Ascending aorta (tissue), 2 donors: ENCODE data around the gene ADRA2C. TPM values are rescaled to one million over a fixed set of nuclear protein-coding genes. Genes with fewer than 3 reads are reported as not detected.

ENCODE experiments used
- DNase-seq, 2 donors: peaks; one replicate each; pipeline ENCODE4 v3.0.0-alpha.2; 2019; ENCODE audit warnings: low spot score in 2 of 2
- H3K27ac ChIP-seq, 2 donors: fragments of 200-600 bp; sonication (generic); one replicate each; pipeline ENCODE4 v1.5.1; 2016 to 2017; ENCODE audit warnings: mild to moderate bottlenecking in 1 of 2
- H3K27me3 ChIP-seq: fragments of 200-600 bp; sonication (generic); one replicate; pipeline ENCODE4 v1.5.1; 2017
- H3K36me3 ChIP-seq, 2 donors: fragments of 200-600 bp; sonication (generic); one replicate each; pipeline ENCODE4 v1.5.1; 2016
- H3K4me1 ChIP-seq, 2 donors: fragments of 200-600 bp; sonication (generic); one replicate each; pipeline ENCODE4 v1.5.1; 2016 to 2017; ENCODE audit warnings: mild to moderate bottlenecking in 1 of 2
- H3K4me3 ChIP-seq, 2 donors: fragments of 200-600 bp; sonication (generic); one replicate each; pipeline ENCODE4 v1.5.1; 2016 to 2017; ENCODE audit warnings: mild to moderate bottlenecking in 1 of 2
- H3K9me3 ChIP-seq, 2 donors: fragments of 200-600 bp; sonication (generic); one replicate each; pipeline ENCODE4 v1.5.1; 2016
- CTCF ChIP-seq, 3 experiments: fragments of 200-600 bp in 2 of 3; fragments of 450-650 bp in 1 of 3; sonication (generic) in 2 of 3; IDR thresholded peaks; one replicate each; pipeline ENCODE4 v1.5.1; 2016 to 2019; ENCODE audit warnings: antibody characterized with exemption in 3 of 3, mild to moderate bottlenecking in 1 of 3, moderate library complexity in 1 of 3
- intact Hi-C: fragments of 100-400 bp; cut with DNase I; formaldehyde crosslinking; loops from one replicate; pipeline ENCODE4 v1.15.1; 2023
- total RNA-seq: library from RNA; depleted of rRNA; stranded (reverse); fragments of >200 nt; gene quantifications from one replicate; pipeline ENCODE4 v1.1.0, GENCODE V29; 2016

Gene ADRA2C
- total RNA-seq, 1 donor from 2014 or later, result 46.1 TPM

- Histone ChIP-seq H3K4me3 (no peak overlapping the region), H3K27ac (no peak overlapping the region), H3K36me3 (no peaks in the 10 kb centered on the region), H3K27me3 (no peaks in the 10 kb centered on the region), H3K9me3 (no peaks in the 10 kb centered on the region), H3K4me1 (no peaks in the 10 kb centered on the region)
- DNase-seq, result no peak
- no peak for TF ChIP-seq CTCF (IDR thresholded peaks at IDR 0.05)
- intact Hi-C loops, result no loop called here
Measured at GRCh38 chr4:3779509-3779908, 13.3 kb downstream of the ADRA2C start.

GRCh38 chr4:3780347-3781171 is 14.4 kb downstream of the ADRA2C start:
- no peak for DNase-seq
- Histone ChIP-seq H3K36me3 (no peaks in the 10 kb centered on the region), H3K9me3 (no peaks in the 10 kb centered on the region), H3K27me3 (no peaks in the 10 kb centered on the region), H3K4me3 (no peak overlapping the region), H3K27ac (no peak overlapping the region), H3K4me1 (no peaks in the 10 kb centered on the region)
- intact Hi-C loops, result loop anchor here (5.0 kb wide), 1 partner anchor 213 kb away; no protein-coding TSS in a partner anchor
- no peak for TF ChIP-seq CTCF (IDR thresholded peaks at IDR 0.05)

GRCh38 chr4:3781193-3781886 is 15.2 kb downstream of the ADRA2C start:
- H3K36me3 ChIP-seq, result no peaks in the 10 kb centered on the region
- H3K4me1 ChIP-seq, result no peaks in the 10 kb centered on the region
- H3K27me3 ChIP-seq, result no peaks in the 10 kb centered on the region
- intact Hi-C loops, result loop anchor here (5.0 kb wide), 1 partner anchor 214 kb away; no protein-coding TSS in a partner anchor
- no peak overlapping the region for H3K4me3 ChIP-seq
- no peak for TF ChIP-seq CTCF (IDR thresholded peaks at IDR 0.05)
- no peak for DNase-seq
- no peaks in the 10 kb centered on the region for H3K9me3 ChIP-seq
- H3K27ac ChIP-seq, result no peak overlapping the region

- no peaks in the 10 kb centered on the region for H3K4me1 ChIP-seq
- no peak for TF ChIP-seq CTCF (IDR thresholded peaks at IDR 0.05)
- no peak for DNase-seq
- H3K4me3 ChIP-seq, result no peak overlapping the region
- H3K36me3 ChIP-seq, result no peaks in the 10 kb centered on the region
- H3K9me3 ChIP-seq, result no peaks in the 10 kb centered on the region
- intact Hi-C loops, result loop anchor here (5.0 kb wide), 1 partner anchor 215 kb away; no protein-coding TSS in a partner anchor
- H3K27me3 ChIP-seq, result no peaks in the 10 kb centered on the region
- no peak overlapping the region for H3K27ac ChIP-seq
Measured at GRCh38 chr4:3781997-3782930, 16.1 kb downstream of the ADRA2C start.

- H3K9me3 ChIP-seq, result no peaks in the 10 kb centered on the region
- no peaks in the 10 kb centered on the region for H3K36me3 ChIP-seq
- H3K27ac ChIP-seq, result no peak overlapping the region
- peak in 2 of 3 experiments; percentile 29 to 45 for TF ChIP-seq CTCF (IDR thresholded peaks at IDR 0.05)
- no peak for DNase-seq
- intact Hi-C loops, result loop anchor here (5.0 kb wide), 1 partner anchor 216 kb away; no protein-coding TSS in a partner anchor
- no peak overlapping the region for H3K4me3 ChIP-seq
- no peaks in the 10 kb centered on the region for H3K4me1 ChIP-seq
- no peaks in the 10 kb centered on the region for H3K27me3 ChIP-seq
Measured at GRCh38 chr4:3783693-3784306, 17.6 kb downstream of the ADRA2C start.
